Suprapubic skin (tissue), 4 donors: ENCODE measurements around the gene SRSF6. TPM values are rescaled to one million over a fixed set of nuclear protein-coding genes. Genes with fewer than 3 reads are reported as not detected.
"Not testable (repeated sequence)": the region's sequence is repeated elsewhere in the genome, so short reads cannot be mapped to it uniquely, and the experiment has no call there.

Experiments
- DNase-seq, 2 donors: peaks; one replicate each; pipeline ENCODE4 v3.0.0-alpha.2; 2019; ENCODE audit warnings: low spot score in 2 of 2
- H3K27ac ChIP-seq: fragments of 200-600 bp; sonication (generic); one replicate; pipeline ENCODE4 v1.5.1; 2019
- H3K27me3 ChIP-seq: fragments of 200-600 bp; sonication (generic); one replicate; pipeline ENCODE4 v1.5.1; 2019
- H3K36me3 ChIP-seq: fragments of 200-600 bp; sonication (generic); one replicate; pipeline ENCODE4 v1.5.1; 2019
- H3K4me1 ChIP-seq: fragments of 200-600 bp; sonication (generic); one replicate; pipeline ENCODE4 v1.5.1; 2019
- H3K4me3 ChIP-seq: fragments of 200-600 bp; sonication (generic); one replicate; pipeline ENCODE4 v1.5.1; 2019; ENCODE audit warnings: mild to moderate bottlenecking
- H3K9me3 ChIP-seq: fragments of 200-600 bp; sonication (generic); one replicate; pipeline ENCODE4 v1.5.1; 2019
- EP300 ChIP-seq: sonication (generic); formaldehyde crosslinking; IDR thresholded peaks from one replicate; pipeline ENCODE4 v1.6.1; 2017; ENCODE audit warnings: antibody characterized with exemption
- POLR2A ChIP-seq, 2 donors: fragments of 450-650 bp; IDR thresholded peaks; one replicate each; pipeline ENCODE4 v1.6.1; 2017; ENCODE audit warnings: antibody characterized with exemption in 2 of 2, mild to moderate bottlenecking in 2 of 2, moderate library complexity in 2 of 2
- POLR2AphosphoS5 ChIP-seq, 3 donors: sonication (generic); formaldehyde crosslinking; IDR thresholded peaks; one replicate each; pipeline ENCODE4 v1.6.1; 2017; ENCODE audit warnings: antibody characterized with exemption in 3 of 3
- WGBS: methylation state at CpG from one replicate; pipeline ENCODE4 v1.1.5; 2018; 5-methylcytosine and 5-hydroxymethylcytosine counted together
- total RNA-seq, 4 donors: library from RNA; depleted of rRNA; stranded (reverse); fragments of >200 nt; gene quantifications; one replicate each; pipeline ENCODE4 v1.1.0, GENCODE V29; 2016
- TF ChIP-seq, protein P1 (sequence below), 2 donors: fragments of 200-600 bp in 1 of 2; fragments of 450-650 bp in 1 of 2; sonication (generic) in 1 of 2; IDR thresholded peaks; one replicate each; pipeline ENCODE4 v1.5.1; 2016 to 2019; ENCODE audit warnings: antibody characterized with exemption in 2 of 2, mild to moderate bottlenecking in 1 of 2, moderate library complexity in 1 of 2

Gene SRSF6
- total RNA-seq, 4 donors from 2014 or later: 64.7 to 92.7 (median 77.6) TPM

DNA sequence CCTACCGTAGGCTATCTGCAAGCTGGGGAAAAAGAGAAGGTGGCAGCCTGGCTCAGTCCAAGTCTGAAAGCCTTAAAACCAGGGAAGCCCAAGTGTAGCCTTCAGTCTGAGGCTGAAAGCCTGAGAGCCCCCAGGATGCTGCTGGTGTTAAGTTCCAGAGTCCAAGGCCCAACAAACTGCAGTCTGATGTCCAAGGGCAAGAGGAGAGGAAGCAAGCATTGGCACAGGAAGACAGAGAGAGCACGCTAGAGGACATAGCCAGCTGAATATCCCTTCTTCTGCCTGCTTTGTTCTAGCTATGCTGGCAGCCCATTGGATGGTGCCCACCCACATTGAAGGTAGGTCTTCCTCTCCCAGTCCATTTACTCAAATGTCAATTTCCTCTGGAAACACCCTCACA, 37.7 kb downstream of the SRSF6 start:
- H3K27ac ChIP-seq: no peak overlapping the region
- H3K9me3 ChIP-seq: peaks cover 3% of the 10 kb centered on the region
- H3K4me1 ChIP-seq: no peaks in the 10 kb centered on the region
- H3K4me3 ChIP-seq: no peak overlapping the region
- no peak for TF ChIP-seq EP300
- TF ChIP-seq, protein P1, sequence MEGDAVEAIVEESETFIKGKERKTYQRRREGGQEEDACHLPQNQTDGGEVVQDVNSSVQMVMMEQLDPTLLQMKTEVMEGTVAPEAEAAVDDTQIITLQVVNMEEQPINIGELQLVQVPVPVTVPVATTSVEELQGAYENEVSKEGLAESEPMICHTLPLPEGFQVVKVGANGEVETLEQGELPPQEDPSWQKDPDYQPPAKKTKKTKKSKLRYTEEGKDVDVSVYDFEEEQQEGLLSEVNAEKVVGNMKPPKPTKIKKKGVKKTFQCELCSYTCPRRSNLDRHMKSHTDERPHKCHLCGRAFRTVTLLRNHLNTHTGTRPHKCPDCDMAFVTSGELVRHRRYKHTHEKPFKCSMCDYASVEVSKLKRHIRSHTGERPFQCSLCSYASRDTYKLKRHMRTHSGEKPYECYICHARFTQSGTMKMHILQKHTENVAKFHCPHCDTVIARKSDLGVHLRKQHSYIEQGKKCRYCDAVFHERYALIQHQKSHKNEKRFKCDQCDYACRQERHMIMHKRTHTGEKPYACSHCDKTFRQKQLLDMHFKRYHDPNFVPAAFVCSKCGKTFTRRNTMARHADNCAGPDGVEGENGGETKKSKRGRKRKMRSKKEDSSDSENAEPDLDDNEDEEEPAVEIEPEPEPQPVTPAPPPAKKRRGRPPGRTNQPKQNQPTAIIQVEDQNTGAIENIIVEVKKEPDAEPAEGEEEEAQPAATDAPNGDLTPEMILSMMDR (IDR thresholded peaks at IDR 0.05): no peak
- no peak for TF ChIP-seq POLR2AphosphoS5 (IDR thresholded peaks at IDR 0.05)
- TF ChIP-seq POLR2A (IDR thresholded peaks at IDR 0.05): no peak
- DNase-seq: peak in 1 of 2 donors; percentile 21
- no peaks in the 10 kb centered on the region for H3K36me3 ChIP-seq
- 38% methylated on average over 2 of the region's 2 CpGs for WGBS
- H3K27me3 ChIP-seq: no peaks in the 10 kb centered on the region

DNA sequence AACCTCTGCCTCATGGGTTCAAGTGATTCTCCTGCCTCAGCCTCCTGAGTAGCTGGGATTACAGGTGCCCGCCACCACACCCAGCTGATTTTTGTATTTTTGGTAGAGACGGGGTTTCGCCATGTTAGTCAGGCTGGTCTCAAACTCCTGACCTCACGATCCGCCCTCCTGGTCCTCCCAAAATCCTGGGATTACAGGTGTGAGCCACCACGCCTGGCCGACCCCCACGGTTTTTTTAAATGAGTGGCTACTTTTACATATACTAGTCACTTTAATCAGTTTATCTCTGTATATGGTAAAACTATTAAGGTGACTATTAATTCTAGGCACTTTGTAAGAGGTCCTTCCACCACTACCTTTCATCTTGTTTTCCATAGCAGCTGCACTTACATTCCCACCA, 44.3 kb downstream of the SRSF6 start:
- WGBS: 94% methylated on average over 8 of the region's 8 CpGs
- not testable (repeated sequence) for H3K4me1 ChIP-seq, H3K9me3 ChIP-seq, H3K27ac ChIP-seq, H3K27me3 ChIP-seq, DNase-seq, H3K4me3 ChIP-seq, H3K36me3 ChIP-seq

DNA sequence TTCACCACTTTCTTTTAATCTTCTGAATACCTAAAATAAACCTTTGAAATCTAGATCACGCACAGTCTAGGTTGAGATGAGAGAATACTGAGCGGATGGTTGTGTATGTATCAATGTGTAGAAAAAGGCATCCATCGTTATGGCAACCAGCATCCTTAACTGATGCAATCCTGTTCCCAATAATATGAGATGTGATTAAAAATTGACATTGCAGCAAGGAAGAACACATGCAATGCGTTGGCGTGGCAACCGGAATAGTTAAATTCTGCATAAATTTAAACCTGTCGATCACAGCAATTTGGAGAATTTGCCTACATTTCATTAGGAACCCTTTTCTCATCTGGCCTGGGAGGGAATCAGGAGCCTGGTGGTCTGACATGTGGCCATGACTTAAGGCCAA, 48.5 kb downstream of the SRSF6 start:
- Histone ChIP-seq H3K4me1 (peaks cover 14% of the 10 kb centered on the region), H3K36me3 (no peaks in the 10 kb centered on the region), H3K27me3 (peaks cover 18% of the 10 kb centered on the region), H3K9me3 (no peaks in the 10 kb centered on the region), H3K27ac (no peak overlapping the region), H3K4me3 (no peak overlapping the region)
- no peak for DNase-seq
- TF ChIP-seq EP300 (no peak), POLR2A (IDR thresholded peaks at IDR 0.05) (no peak)
- WGBS: 91% methylated on average over 7 of the region's 7 CpGs

DNA sequence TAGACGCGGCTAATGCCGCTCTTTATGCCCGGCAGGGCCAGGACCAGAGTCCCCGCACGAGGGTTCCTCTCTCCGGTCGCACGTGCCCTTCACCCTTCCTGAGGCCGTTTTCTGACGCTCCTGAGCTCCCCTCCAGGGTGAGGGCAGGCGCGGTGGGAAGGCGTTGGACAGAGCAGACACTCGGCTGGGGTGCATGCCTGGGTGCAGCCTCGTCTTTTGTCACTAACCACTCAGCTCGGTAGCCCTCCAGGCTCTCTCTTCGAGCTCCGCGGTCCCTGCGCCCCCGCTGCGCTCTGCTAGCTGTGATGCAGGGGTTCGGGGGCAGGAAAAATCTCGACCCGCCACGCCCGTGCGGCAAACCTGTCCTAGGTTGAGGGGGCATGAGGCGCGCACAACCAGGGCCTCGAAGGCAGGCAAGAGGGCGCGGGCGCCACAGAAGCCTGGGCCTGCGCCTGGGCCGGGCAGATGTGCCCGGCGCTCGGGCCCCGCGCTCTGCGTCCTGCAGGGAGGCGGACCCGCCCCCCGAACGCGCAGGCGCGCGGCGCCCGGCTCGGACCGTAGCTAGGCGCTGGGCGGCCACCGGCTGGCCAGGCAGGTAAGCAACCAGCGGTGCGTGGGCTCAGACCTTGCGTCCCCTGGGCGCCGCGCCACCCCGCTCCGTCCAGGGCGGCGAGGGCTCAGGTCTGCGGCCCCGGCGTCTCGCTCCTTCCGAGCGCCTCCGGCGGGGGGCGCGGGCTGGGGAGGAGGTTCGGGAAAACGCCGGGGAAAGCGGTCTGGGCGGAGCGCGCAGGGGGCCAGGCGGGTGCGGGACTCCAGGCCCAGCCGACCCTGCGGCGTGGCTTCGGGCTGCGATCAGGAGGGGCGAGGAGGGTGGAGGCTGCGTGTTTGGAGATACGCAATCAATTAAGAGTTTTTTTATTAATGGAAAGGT, 49.7 kb downstream of the SRSF6 start, which contains the start of gene L3MBTL1:
L3MBTL1 (plus strand) TSS at position 548 of the 931 bp plus-strand sequence. CDS start 5,807 bp downstream, outside the sequence.
- no peak for TF ChIP-seq POLR2AphosphoS5 (IDR thresholded peaks at IDR 0.05)
- TF ChIP-seq, protein P1 (IDR thresholded peaks at IDR 0.05): no peak
- no peaks in the 10 kb centered on the region for H3K36me3 ChIP-seq
- peak within 1 kb of the TSS; percentile 67 for H3K4me3 ChIP-seq
- peaks cover 14% of the 10 kb centered on the region for H3K4me1 ChIP-seq
- 5% methylated on average over 39 of the region's 95 CpGs for WGBS
- DNase-seq: no peak
- H3K9me3 ChIP-seq: no peaks in the 10 kb centered on the region
- no peak within 1 kb of the TSS for H3K27ac ChIP-seq
- H3K27me3 ChIP-seq: peaks cover 18% of the 10 kb centered on the region

DNA sequence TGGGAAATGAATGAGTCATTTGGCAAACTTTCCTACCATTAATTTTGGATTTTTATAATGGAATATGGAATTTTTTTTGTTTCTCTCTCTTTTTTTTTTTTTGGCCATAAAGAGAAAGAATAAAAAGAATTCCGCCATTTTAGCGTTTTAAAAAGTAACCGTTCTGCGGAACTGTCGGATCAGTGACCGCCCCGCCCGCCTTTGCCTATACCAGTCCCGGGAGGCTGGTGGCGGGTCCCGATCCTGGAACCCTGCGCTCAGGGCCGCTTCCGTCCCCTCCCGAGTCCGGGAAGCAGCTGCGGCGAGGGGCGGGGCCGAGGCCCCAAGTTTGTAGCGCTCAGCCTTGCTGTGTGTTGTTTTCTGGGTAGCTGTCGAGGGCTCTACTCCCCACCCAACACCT, 50.4 kb downstream of the SRSF6 start:
- H3K9me3 ChIP-seq: no peaks in the 10 kb centered on the region
- peaks cover 14% of the 10 kb centered on the region for H3K4me1 ChIP-seq
- WGBS: 3% methylated on average over 22 of the region's 22 CpGs
- H3K27ac ChIP-seq: no peak overlapping the region
- no peaks in the 10 kb centered on the region for H3K36me3 ChIP-seq
- no peak for DNase-seq
- no peak for TF ChIP-seq POLR2A (IDR thresholded peaks at IDR 0.05)
- peaks cover 18% of the 10 kb centered on the region for H3K27me3 ChIP-seq
- peak overlapping the region; percentile 67 for H3K4me3 ChIP-seq

DNA sequence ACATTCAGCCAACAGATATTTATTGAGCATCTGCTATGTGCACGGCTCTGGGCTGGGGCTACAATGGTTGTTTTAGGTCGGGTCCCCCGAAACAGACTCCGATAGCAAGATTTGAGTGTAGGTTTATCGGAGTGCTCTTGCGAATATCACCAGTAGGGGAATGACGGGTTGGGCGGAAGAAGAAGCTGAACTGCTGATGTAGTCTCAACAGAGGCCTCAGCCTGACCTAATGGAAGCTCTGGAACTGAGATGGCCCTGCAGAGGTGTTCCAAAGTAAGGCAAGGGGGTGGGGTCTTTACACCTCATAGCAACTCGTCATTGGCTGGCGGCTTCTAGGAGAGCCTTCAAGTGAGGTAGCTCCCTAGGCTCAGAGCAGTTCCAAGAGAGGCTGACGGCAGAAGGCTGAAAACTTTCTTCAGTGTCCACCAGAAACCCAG, 50.9 kb downstream of the SRSF6 start:
- WGBS: 90% methylated on average over 11 of the region's 11 CpGs
- H3K4me1 ChIP-seq: peaks cover 14% of the 10 kb centered on the region
- H3K9me3 ChIP-seq: no peaks in the 10 kb centered on the region
- peaks cover 18% of the 10 kb centered on the region for H3K27me3 ChIP-seq
- H3K4me3 ChIP-seq: peak overlapping the region; percentile 67
- DNase-seq: no peak
- H3K27ac ChIP-seq: no peak overlapping the region
- TF ChIP-seq POLR2A (IDR thresholded peaks at IDR 0.05): no peak
- no peak for TF ChIP-seq EP300
- TF ChIP-seq, protein P1 (IDR thresholded peaks at IDR 0.05): no peak
- no peak for TF ChIP-seq POLR2AphosphoS5 (IDR thresholded peaks at IDR 0.05)
- H3K36me3 ChIP-seq: no peaks in the 10 kb centered on the region
